SK-N-SH treated with all-trans-retinoic acid at 6 μM for 48 hours (cell line): ENCODE data around the gene KCTD10.

Experiments
- ATAC-seq: fragments of 200-7000 bp; cut with Tn5 transposase; 3 replicates; pipeline ENCODE4 v1.9.1; 2020; ENCODE audit warnings: mild to moderate bottlenecking, moderate library complexity
- ARNTL ChIP-seq: fragments of 450-650 bp; formaldehyde crosslinking; IDR thresholded peaks from 2 replicates; pipeline ENCODE4 v1.5.0; 2020; ENCODE audit warnings: low read depth, mild to moderate bottlenecking, moderate library complexity, borderline replicate concordance
- BACH2 ChIP-seq: fragments of 250-450 bp; sonication (Bioruptor Pico); IDR thresholded peaks from 2 replicates; pipeline ENCODE4 v1.9.0; 2021; ENCODE audit warnings: mild to moderate bottlenecking, borderline replicate concordance
- CSRNP3 ChIP-seq: fragments of 250-450 bp; sonication (Bioruptor Pico); IDR thresholded peaks from 2 replicates; pipeline ENCODE4 v1.5.1; 2021; ENCODE audit warnings: mild to moderate bottlenecking, moderate library complexity
- GLIS3 ChIP-seq: fragments of 250-450 bp; sonication (Bioruptor Pico); IDR thresholded peaks from 2 replicates; pipeline ENCODE4 v1.5.0; 2020; ENCODE audit warnings: mild to moderate bottlenecking, moderate library complexity
- ISL1 ChIP-seq: fragments of 250-450 bp; sonication (Bioruptor Pico); IDR thresholded peaks from 2 replicates; pipeline ENCODE4 v2.1.2; 2022; ENCODE audit warnings: mild to moderate bottlenecking, moderate library complexity
- OSR1 ChIP-seq: fragments of 250-450 bp; sonication (Bioruptor Pico); IDR thresholded peaks from 2 replicates; pipeline ENCODE4 v1.8.0; 2022; ENCODE audit warnings: moderate library complexity, mild to moderate bottlenecking, inconsistent platforms
- PATZ1 ChIP-seq: fragments of 250-450 bp; sonication (Bioruptor Pico); IDR thresholded peaks from 2 replicates; pipeline ENCODE4 v1.8.0; 2020; ENCODE audit warnings: mild to moderate bottlenecking, moderate library complexity, borderline replicate concordance
- PPARA ChIP-seq: fragments of 250-450 bp; sonication (Bioruptor Pico); IDR thresholded peaks from 2 replicates; pipeline ENCODE4 v1.5.0; 2020; ENCODE audit warnings: mild to moderate bottlenecking, borderline replicate concordance
- RARB ChIP-seq: fragments of 250-450 bp; sonication (Bioruptor Pico); IDR thresholded peaks from 2 replicates; pipeline ENCODE4 v1.8.0; 2021; ENCODE audit warnings: mild to moderate bottlenecking, moderate library complexity
- TCF4 ChIP-seq: fragments of 250-450 bp; sonication (Bioruptor Pico); IDR thresholded peaks from 2 replicates; pipeline ENCODE4 v1.8.0; 2021; ENCODE audit warnings: mild to moderate bottlenecking, moderate library complexity, borderline replicate concordance
- TOX ChIP-seq: fragments of 250-450 bp; sonication (Bioruptor Pico); IDR thresholded peaks from 2 replicates; pipeline ENCODE4 v1.8.0; 2021; ENCODE audit warnings: mild to moderate bottlenecking, moderate library complexity, borderline replicate concordance
- ZC3H10 ChIP-seq: fragments of 250-450 bp; sonication (Bioruptor Pico); IDR thresholded peaks from 2 replicates; pipeline ENCODE4 v1.5.1; 2021; ENCODE audit warnings: mild to moderate bottlenecking, moderate library complexity
- ZFP3 ChIP-seq: fragments of 250-450 bp; sonication (Bioruptor Pico); IDR thresholded peaks from 2 replicates; pipeline ENCODE4 v1.5.0; 2020; ENCODE audit warnings: mild to moderate bottlenecking, moderate library complexity
- ZFP30 ChIP-seq: fragments of 450-650 bp; formaldehyde crosslinking; IDR thresholded peaks from 2 replicates; pipeline ENCODE4 v1.5.0; 2022; ENCODE audit warnings: mild to moderate bottlenecking, moderate library complexity
- ZNF565 ChIP-seq: fragments of 450-650 bp; formaldehyde crosslinking; conservative IDR thresholded peaks from 2 replicates; pipeline ENCODE4 v1.5.0; 2020; ENCODE audit warnings: low read depth, mild to moderate bottlenecking, moderate library complexity
- ZNF70 ChIP-seq: fragments of 450-650 bp; formaldehyde crosslinking; IDR thresholded peaks from 2 replicates; pipeline ENCODE4 v1.5.0; 2020; ENCODE audit warnings: mild to moderate bottlenecking, moderate library complexity
- ZNF8 ChIP-seq: fragments of 450-650 bp; formaldehyde crosslinking; IDR thresholded peaks from 2 replicates; pipeline ENCODE4 v1.5.0; 2020; ENCODE audit warnings: mild to moderate bottlenecking, moderate library complexity
- TF ChIP-seq, protein P1 (sequence below): fragments of 250-450 bp; sonication (Bioruptor Pico); IDR thresholded peaks from 2 replicates; pipeline ENCODE4 v1.8.0; 2021; ENCODE audit warnings: low read depth, mild to moderate bottlenecking, moderate library complexity, borderline replicate concordance
- TF ChIP-seq, protein P2 (sequence below): fragments of 250-450 bp; sonication (Bioruptor Pico); IDR thresholded peaks from 2 replicates; pipeline ENCODE4 v1.5.1; 2020; ENCODE audit warnings: low read depth, mild to moderate bottlenecking, moderate library complexity
- TF ChIP-seq, protein P3 (sequence below): fragments of 250-450 bp; sonication (Bioruptor Pico); IDR thresholded peaks from 2 replicates; pipeline ENCODE4 v1.5.0; 2020; ENCODE audit warnings: mild to moderate bottlenecking, moderate library complexity

Gene KCTD10

DNA sequence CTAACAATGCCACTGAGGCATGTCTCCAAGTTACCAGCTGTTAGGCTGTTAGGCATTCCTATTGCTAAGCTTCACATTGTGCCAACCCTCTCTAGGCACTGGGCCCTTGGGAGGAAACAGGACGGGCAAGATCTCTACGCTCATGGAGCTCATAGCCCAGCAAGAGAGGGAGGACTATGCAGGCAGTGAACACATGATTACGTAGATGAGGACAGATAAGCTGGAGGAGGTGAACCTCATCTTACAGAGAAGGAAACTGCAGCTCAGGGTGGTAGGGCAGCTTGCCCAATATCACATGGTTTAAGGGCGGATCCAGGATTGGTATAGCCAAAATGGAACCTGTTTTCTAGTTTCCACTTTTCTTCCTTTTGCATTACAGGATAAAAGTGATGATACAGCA is 8.1 kb upstream of the KCTD10 start:
- TF ChIP-seq PATZ1 (CRISPR knock-in tag) (no peak), ZNF565 (CRISPR knock-in tag) (no peak), OSR1 (no peak), ARNTL (CRISPR knock-in tag) (no peak), TOX (no peak), CSRNP3 (CRISPR knock-in tag) (no peak), PPARA (no peak), RARB (CRISPR knock-in tag) (no peak), ZFP30 (no peak), TCF4 (CRISPR knock-in tag) (no peak), GLIS3 (no peak)
- TF ChIP-seq, protein P1, sequence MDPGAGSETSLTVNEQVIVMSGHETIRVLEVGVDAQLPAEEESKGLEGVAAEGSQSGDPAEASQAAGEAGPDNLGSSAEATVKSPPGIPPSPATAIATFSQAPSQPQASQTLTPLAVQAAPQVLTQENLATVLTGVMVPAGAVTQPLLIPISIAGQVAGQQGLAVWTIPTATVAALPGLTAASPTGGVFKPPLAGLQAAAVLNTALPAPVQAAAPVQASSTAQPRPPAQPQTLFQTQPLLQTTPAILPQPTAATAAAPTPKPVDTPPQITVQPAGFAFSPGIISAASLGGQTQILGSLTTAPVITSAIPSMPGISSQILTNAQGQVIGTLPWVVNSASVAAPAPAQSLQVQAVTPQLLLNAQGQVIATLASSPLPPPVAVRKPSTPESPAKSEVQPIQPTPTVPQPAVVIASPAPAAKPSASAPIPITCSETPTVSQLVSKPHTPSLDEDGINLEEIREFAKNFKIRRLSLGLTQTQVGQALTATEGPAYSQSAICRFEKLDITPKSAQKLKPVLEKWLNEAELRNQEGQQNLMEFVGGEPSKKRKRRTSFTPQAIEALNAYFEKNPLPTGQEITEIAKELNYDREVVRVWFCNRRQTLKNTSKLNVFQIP: no peak
- TF ChIP-seq, protein P2, sequence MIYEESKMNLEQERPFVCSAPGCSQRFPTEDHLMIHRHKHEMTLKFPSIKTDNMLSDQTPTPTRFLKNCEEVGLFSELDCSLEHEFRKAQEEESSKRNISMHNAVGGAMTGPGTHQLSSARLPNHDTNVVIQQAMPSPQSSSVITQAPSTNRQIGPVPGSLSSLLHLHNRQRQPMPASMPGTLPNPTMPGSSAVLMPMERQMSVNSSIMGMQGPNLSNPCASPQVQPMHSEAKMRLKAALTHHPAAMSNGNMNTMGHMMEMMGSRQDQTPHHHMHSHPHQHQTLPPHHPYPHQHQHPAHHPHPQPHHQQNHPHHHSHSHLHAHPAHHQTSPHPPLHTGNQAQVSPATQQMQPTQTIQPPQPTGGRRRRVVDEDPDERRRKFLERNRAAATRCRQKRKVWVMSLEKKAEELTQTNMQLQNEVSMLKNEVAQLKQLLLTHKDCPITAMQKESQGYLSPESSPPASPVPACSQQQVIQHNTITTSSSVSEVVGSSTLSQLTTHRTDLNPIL (CRISPR knock-in tag): no peak
- TF ChIP-seq, protein P3, sequence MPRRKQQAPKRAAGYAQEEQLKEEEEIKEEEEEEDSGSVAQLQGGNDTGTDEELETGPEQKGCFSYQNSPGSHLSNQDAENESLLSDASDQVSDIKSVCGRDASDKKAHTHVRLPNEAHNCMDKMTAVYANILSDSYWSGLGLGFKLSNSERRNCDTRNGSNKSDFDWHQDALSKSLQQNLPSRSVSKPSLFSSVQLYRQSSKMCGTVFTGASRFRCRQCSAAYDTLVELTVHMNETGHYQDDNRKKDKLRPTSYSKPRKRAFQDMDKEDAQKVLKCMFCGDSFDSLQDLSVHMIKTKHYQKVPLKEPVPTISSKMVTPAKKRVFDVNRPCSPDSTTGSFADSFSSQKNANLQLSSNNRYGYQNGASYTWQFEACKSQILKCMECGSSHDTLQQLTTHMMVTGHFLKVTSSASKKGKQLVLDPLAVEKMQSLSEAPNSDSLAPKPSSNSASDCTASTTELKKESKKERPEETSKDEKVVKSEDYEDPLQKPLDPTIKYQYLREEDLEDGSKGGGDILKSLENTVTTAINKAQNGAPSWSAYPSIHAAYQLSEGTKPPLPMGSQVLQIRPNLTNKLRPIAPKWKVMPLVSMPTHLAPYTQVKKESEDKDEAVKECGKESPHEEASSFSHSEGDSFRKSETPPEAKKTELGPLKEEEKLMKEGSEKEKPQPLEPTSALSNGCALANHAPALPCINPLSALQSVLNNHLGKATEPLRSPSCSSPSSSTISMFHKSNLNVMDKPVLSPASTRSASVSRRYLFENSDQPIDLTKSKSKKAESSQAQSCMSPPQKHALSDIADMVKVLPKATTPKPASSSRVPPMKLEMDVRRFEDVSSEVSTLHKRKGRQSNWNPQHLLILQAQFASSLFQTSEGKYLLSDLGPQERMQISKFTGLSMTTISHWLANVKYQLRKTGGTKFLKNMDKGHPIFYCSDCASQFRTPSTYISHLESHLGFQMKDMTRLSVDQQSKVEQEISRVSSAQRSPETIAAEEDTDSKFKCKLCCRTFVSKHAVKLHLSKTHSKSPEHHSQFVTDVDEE (CRISPR knock-in tag): no peak

DNA sequence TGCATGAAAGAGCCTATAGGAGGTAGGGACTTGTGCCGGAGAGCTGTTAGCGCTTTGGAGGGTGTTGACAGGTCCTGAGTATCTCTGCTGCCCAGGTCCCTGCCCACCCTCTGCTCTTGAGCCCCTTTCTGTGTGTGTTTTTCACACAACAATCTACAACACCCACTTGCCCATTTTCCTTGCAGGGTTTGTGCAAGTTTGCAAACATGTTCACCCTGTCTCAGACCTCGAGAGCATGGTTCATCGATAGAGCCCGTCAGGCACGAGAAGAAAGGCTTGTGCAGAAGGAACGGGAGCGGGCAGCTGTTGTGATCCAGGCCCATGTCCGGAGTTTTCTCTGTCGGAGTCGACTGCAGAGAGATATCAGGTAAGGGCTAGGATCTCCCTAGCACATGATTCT is 6.2 kb upstream of the KCTD10 start:
- ATAC-seq: no peak
- TF ChIP-seq ZC3H10 (CRISPR knock-in tag): no peak
- TF ChIP-seq ARNTL (CRISPR knock-in tag): no peak
- no peak for TF ChIP-seq ZFP3 (CRISPR knock-in tag)
- TF ChIP-seq BACH2: no peak
- no peak for TF ChIP-seq PPARA
- TF ChIP-seq TCF4 (CRISPR knock-in tag): no peak
- TF ChIP-seq ZNF8 (CRISPR knock-in tag): no peak
- TF ChIP-seq, all 23 proteins: peak for 0

More for the DNA sequence above, 8.1 kb upstream of the KCTD10 start:
- ATAC-seq: no peak

GRCh38 chr12:109482894-109483293 is 5.8 kb upstream of the KCTD10 start:
- TF ChIP-seq ZC3H10 (CRISPR knock-in tag) (no peak), BACH2 (no peak), ZNF8 (CRISPR knock-in tag) (no peak), ZNF70 (no peak), ISL1 (CRISPR knock-in tag) (no peak)

DNA sequence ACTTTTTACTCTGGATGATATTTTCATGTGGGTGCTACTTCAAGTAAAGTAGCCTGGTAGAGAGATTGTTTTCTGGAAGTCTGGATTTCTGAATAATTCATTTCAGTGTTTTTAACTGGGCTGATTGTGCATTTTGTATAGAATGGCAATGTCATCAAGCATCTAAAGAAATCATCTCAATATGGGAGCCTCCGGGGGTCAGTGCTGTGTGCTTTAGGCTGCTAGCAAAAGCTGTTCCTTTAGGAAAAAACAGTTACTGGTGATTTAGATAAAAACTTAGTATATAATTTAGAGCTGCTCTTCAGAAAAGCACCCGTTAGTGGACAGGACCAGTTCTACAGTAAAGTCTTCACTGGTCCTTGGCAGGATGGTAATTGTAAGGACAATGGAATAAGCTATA is 5.4 kb upstream of the KCTD10 start:
- no peak for ATAC-seq
- TF ChIP-seq ZFP30: no peak

More at GRCh38 chr12:109482894-109483293, 5.8 kb upstream of the KCTD10 start:
- ATAC-seq: no peak
